Limb (tissue), 2 donors: ENCODE data around the gene GABRB1.

Experiments
- DNase-seq, 2 donors: peaks; one replicate each; pipeline ENCODE4 v3.0.0-alpha.2; 2016; ENCODE audit errors: extremely low spot score in 2 of 2

The GABRB1 gene

DNA sequence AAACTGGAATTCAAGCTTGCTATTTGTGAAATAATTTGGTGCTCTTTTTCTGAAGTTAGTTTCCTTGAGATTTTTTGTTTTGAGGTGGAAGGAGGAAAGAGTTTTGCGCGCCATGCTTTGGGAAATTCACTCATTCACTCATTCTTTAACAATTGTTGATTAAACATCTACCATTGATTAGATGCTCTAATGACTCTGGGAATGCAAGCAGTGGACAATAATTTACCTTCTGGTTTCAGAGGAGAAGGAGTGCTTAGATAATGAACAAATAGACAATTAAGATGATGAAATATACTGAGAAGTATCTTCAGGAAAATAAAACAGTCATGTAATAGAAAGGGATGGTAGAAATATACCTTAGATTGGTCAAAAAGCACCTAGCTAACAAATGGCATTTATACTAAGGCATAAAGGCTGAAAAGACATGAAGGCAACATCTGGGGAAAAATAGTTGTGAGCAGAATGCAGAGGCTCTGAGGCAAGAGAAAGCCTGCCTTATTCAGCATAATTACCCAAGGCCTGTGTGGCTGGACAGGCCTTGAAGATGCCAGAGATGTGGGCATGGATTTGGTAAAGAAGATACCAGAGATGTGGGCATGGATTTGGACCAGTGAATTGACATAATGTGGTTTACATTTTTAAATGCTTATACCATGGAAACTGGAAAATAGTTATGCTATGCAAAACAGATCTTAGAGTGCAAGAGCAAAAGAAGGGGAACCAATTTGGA, 434.9 kb downstream of the GABRB1 start:
- DNase-seq = no peak

DNA sequence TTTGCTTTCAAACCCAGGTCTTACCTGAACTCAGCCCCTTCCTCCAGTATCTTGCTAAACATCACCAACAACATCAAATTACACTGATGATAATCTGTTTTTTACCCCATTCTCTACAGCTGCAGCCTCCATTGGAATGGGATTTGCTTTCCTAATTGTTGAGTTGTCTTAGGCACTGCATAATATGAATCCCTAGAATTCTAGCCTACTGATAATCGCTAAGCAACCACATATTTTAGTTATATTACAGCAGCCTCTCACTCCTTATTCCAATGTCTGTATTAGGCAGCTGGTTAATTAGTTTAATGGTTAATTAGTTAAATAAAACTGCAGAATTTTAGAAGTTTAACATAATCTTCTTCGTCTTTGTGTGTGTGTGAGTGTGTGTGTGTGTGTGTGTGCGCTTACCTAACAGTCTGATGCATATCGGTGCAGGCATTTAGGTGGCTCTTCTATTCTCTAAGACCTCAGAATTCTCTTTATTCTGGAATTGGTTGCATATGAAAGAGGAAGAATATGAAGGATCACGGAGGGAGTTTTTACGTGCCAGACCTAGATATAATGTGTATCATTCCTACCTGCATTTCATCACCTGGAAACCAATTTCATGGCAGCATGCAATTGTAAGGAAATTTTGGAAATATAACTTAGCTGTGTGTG, 437.5 kb downstream of the GABRB1 start:
- DNase-seq = no peak

DNA sequence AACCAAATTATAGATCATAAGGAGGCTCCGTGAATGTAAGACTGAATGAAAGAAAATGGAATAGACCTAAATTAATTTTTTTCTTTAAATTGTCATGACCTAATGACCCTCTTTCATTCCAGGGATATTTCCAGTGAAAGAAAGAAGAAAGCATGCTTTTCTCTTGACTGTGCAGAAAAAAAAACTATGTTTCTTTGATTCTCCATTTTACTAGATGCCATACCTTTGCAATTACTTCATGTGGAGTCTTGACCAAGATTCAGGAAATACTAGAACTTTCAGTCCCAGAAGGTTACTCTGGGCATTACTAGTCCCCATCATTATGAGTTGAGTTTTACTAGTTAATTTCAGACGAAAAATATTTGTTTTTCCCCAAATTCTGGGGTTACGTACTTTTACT, 438.6 kb downstream of the GABRB1 start:
- DNase-seq = no peak

DNA sequence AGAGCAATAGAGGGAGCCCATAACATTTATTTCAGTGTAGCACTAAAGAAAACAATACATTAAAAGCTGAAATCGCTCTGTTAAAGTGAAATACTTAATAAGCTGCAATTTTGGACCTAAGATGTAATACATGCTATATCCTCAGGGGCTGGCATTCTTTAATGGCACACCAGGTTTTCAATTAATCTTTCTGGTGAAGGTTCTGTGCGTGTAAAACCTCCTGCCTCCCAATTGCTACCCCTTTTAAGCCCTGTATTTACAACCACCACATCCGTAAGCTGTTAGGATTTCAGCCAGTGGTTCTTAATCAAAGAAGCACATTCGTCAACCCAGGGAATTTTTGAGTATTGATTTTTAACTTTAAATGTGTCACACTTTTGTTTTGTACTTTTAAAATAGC, 439.7 kb downstream of the GABRB1 start:
- DNase-seq = no peak

DNA sequence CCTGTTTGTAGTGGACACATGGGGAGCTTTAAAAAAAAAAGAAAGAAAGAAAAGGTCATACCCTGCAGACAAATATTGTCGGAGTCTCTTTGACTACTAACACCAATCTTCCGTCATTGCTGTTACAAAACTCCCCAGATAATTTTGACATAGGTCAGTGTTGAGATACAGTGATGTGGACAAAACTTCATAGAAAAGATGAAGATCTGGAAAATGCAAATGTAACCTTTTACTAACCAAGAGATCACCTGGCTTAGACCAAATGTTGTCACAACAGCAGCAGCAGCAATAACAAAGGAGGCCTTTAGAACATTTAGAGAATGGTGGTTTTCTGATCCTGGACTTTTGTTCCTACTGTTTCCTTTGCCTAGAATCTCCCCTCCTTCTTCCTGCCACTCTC, 440.2 kb downstream of the GABRB1 start:
- no peak for DNase-seq

DNA sequence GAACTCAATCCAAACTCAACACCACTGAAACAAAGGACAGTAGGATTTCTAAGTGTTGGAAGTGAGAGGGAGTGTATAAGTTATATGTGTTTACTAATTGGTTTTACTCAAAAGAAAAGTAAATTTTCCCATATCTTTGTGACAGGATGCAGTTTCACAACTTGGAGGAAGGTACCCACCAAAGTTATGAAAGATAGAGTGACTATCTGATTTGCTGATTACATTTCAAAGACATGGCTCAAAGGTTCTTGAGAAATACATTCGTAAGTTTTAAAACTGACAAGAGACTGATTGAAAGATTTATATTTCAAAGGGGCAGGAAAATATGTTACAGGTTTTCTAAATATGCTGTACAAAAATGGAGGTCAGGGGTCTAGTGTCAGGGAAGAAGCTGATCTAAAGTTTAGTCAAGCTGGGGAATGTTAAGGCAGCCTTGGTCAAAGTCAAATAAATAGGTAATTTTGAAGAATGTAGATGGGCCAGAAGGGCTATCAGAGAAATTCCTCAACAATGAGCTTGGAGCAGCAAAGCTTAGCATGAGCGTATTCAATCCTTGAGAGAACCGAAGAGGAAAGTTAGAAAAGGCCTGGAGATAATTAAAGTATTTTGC, 441.9 kb downstream of the GABRB1 start:
- no peak for DNase-seq

DNA sequence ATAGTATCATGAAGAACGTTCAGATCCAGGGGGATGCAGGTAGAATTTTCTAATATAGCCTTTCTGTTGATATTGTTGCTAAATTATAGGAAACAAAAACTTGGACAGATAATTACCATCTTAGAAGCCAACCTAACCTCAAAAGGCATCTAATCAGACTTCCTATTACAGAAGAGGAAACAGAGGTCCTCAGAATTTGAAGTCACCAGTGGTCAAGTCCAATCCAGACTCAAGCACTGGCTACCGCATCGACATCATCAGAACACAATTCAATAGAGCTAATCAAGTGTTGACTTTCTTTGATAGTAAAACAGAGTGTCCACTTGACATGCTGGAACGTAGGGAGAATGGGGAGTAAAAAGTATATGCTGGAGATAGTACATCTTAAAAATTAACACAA, 443.4 kb downstream of the GABRB1 start:
- DNase-seq = no peak

DNA sequence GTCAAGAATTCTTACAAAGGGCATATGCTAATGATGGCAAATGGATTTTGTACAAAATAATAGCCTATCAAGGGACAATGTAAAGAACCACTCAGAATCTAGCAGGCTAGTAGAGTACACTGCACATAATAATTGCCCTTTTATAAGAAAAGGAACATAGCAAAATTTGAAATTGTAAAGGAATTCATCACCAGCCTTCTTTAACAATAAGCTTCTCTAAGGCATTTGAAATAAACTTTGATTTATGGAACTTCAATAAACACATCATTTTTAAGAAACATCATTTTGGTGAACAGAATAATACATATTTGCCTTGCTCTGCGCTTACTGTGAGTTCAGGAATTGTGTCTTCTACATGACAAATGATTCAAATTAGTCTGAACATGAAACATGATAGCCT, 444.0 kb downstream of the GABRB1 start:
- DNase-seq = no peak
